Vagina (tissue), 2 donors: ENCODE data around the gene FTH1.

Source experiments
- CTCF ChIP-seq, 3 experiments: fragments of 450-650 bp in 2 of 3; fragments of 200-600 bp in 1 of 3; sonication (generic) in 1 of 3; IDR thresholded peaks; one replicate each; pipeline ENCODE4 v1.5.1; 2017 to 2019; ENCODE audit warnings: antibody characterized with exemption in 3 of 3, mild to moderate bottlenecking in 2 of 3, moderate library complexity in 2 of 3
- POLR2A ChIP-seq, 2 donors: fragments of 450-650 bp; IDR thresholded peaks; one replicate each; pipeline ENCODE4 v1.6.1; 2017; ENCODE audit warnings: antibody characterized with exemption in 2 of 2, mild to moderate bottlenecking in 2 of 2, moderate library complexity in 2 of 2
- POLR2AphosphoS5 ChIP-seq, 2 donors: sonication (generic); formaldehyde crosslinking; IDR thresholded peaks; one replicate each; pipeline ENCODE4 v1.9.0; 2017; ENCODE audit warnings: antibody characterized with exemption in 2 of 2, mild to moderate bottlenecking in 2 of 2, low read depth in 1 of 2; ENCODE audit not compliant: insufficient read depth in 1 of 2

GRCh38 chr11:61969391-61969758, 1.9 kb upstream of the FTH1 start:
- no peak for TF ChIP-seq CTCF (IDR thresholded peaks at IDR 0.05)
- no peak for TF ChIP-seq POLR2A (IDR thresholded peaks at IDR 0.05)
- no peak for TF ChIP-seq POLR2AphosphoS5 (IDR thresholded peaks at IDR 0.05; ENCODE audit: insufficient read depth in 1 of 2, low read depth in 1 of 2)
